Measurements from ENCODE around the gene CFAP251. TPM values are rescaled to one million over a fixed set of nuclear protein-coding genes. Genes with fewer than 3 reads are reported as not detected.

The CFAP251 gene
- total and polyA plus RNA-seq, 2 of the 13 experiments (the other 11 are each of a cell fraction or from before 2014, with no cell fraction given), result 0.30 to 0.42 TPM

- ATAC-seq (peak; percentile 54; the same call in 2 of the 3 replicates), DNase-seq (ENCODE audit: low spot score) (no peak), FAIRE-seq (peak; percentile 77)
- Histone ChIP-seq H3K27ac (ENCODE audit: extremely low read length, insufficient read depth, low read length) (no peak overlapping the region), H3K27me3 (ENCODE audit: control insufficient read depth in 1 of 2, insufficient read depth in 2 of 2, low read length in 2 of 2) (no peaks in the 10 kb centered on the region), H3K9me3 (ENCODE audit: low read length) (no peaks in the 10 kb centered on the region), H4K20me1 (ENCODE audit: insufficient read depth, low read length) (no peaks in the 10 kb centered on the region), H3K79me2 (ENCODE audit: insufficient read depth, low read length) (no peaks in the 10 kb centered on the region), H3K4me1 (ENCODE audit: insufficient read depth, low read length) (peaks cover 17% of the 10 kb centered on the region), H3K9ac (ENCODE audit: insufficient read depth, low read depth, low read length) (no peak overlapping the region), H2AFZ (ENCODE audit: low read length) (no peak overlapping the region), H3K36me3 (replicated peaks in 1 of 2; ENCODE audit: control insufficient read depth in 1 of 2, insufficient read depth in 2 of 2, low read length in 2 of 2) (no peaks in the 10 kb centered on the region), H3K4me3 (replicated peaks in 1 of 3; ENCODE audit: insufficient read depth in 1 of 3, low read depth in 2 of 3, low read length in 3 of 3) (no peak overlapping the region), H3K4me2 (ENCODE audit: low read depth, low read length) (no peak overlapping the region)
- ChIA-PET CTCF (ENCODE audit: low intra/inter-chr PET ratio, low total read pairs) (no interaction called here), POLR2A (no interaction called here)
- no TSS peak for BruUV-seq (replicated peaks)
- intact Hi-C loops (cut with micrococcal nuclease; ENCODE audit: unreplicated experiment), result loop anchor here (10.0 kb wide), 1 partner anchor 169 kb away; no protein-coding TSS in a partner anchor
- WGBS (ENCODE audit: low lambda C conversion rate), result 72% methylated on average over 13 of the region's 13 CpGs
- in situ Hi-C loops (cut with HindIII; ENCODE audit: extremely low pct_ligation_motif_present, low pct_unique_long_range_greater_than_20kb), result no loop called here
- TF ChIP-seq GLMP (CRISPR knock-in tag; IDR thresholded peaks at IDR 0.05; ENCODE audit: borderline replicate concordance) (no peak), SMC3 (IDR thresholded peaks at IDR 0.05; ENCODE audit: low read length) (no peak), ZSCAN12 (CRISPR knock-in tag; IDR thresholded peaks at IDR 0.05) (no peak), ZNF362 (CRISPR knock-in tag; IDR thresholded peaks at IDR 0.05; ENCODE audit: borderline replicate concordance) (no peak), ZNF17 (CRISPR knock-in tag; IDR thresholded peaks at IDR 0.05) (no peak), MTERF4 (CRISPR knock-in tag; IDR thresholded peaks at IDR 0.05) (no peak), ZMYM2 (CRISPR knock-in tag; IDR thresholded peaks at IDR 0.05) (no peak), HOXA9 (CRISPR knock-in tag; IDR thresholded peaks at IDR 0.05; ENCODE audit: borderline replicate concordance) (no peak), RAD51 (IDR thresholded peaks at IDR 0.05; ENCODE audit: borderline replicate concordance) (no peak), KDM6A (CRISPR knock-in tag; IDR thresholded peaks at IDR 0.05; ENCODE audit: low read depth) (no peak), PHF21A (CRISPR knock-in tag; IDR thresholded peaks at IDR 0.05) (no peak), ZNF484 (CRISPR knock-in tag; IDR thresholded peaks at IDR 0.05; ENCODE audit: borderline replicate concordance, low read depth) (no peak), NR0B2 (CRISPR knock-in tag; IDR thresholded peaks at IDR 0.05) (no peak), ATF4 (CRISPR knock-in tag; IDR thresholded peaks at IDR 0.05) (no peak), STAG1 (CRISPR knock-in tag; IDR thresholded peaks at IDR 0.05) (peak; percentile 44), MIXL1 (CRISPR knock-in tag; IDR thresholded peaks at IDR 0.05) (0 out of 2 replicates have a peak, but pooled peaks have one; percentile 42), MTA1 (CRISPR knock-in tag; IDR thresholded peaks at IDR 0.05; ENCODE audit: borderline replicate concordance) (no peak), ZNF121 (CRISPR knock-in tag; IDR thresholded peaks at IDR 0.05) (0 out of 2 replicates have a peak, but pooled peaks have one; percentile 18), JUN (CRISPR knock-in tag; IDR thresholded peaks at IDR 0.05) (no peak)
These were observed 37.2 kb downstream of the CFAP251 start for GRCh38 chr12:121955258-121956237.
